ENCODE data around the gene MAP1LC3B2. TPM values are rescaled to one million over a fixed set of nuclear protein-coding genes. Genes with fewer than 3 reads are reported as not detected.

MAP1LC3B2 gene
- total and polyA plus RNA-seq, 2 of the 13 experiments (the other 11 are each of a cell fraction or from before 2014, with no cell fraction given), result 0.60 to 2.2 TPM

- TF ChIP-seq ZNF225 (CRISPR knock-in tag; IDR thresholded peaks at IDR 0.05), result no peak
- TF ChIP-seq ZNF710 (CRISPR knock-in tag; IDR thresholded peaks at IDR 0.05; ENCODE audit: borderline replicate concordance), result no peak
- no peak for TF ChIP-seq ZNF691 (CRISPR knock-in tag; IDR thresholded peaks at IDR 0.05; ENCODE audit: borderline replicate concordance, low read depth)
- TF ChIP-seq ZNF674 (CRISPR knock-in tag; IDR thresholded peaks at IDR 0.05; ENCODE audit: low read depth), result no peak
- TF ChIP-seq ZNF382 (CRISPR knock-in tag; IDR thresholded peaks at IDR 0.05; ENCODE audit: borderline replicate concordance), result no peak
- no peak for TF ChIP-seq ZFP36L1 (CRISPR knock-in tag; IDR thresholded peaks at IDR 0.05)
- TF ChIP-seq ZNF263 (CRISPR knock-in tag; IDR thresholded peaks at IDR 0.05), result no peak
Measured at GRCh38 chr12:116615141-116615861, 56.1 kb downstream of the MAP1LC3B2 start (continued).

GRCh38 chr12:116616536-116617248 lies 57.5 kb downstream of the MAP1LC3B2 start:
- ATAC-seq (no peak), FAIRE-seq (no peak), DNase-seq (ENCODE audit: low spot score) (no peak)
- intact Hi-C loops (cut with micrococcal nuclease; ENCODE audit: unreplicated experiment) (no loop called here), in situ Hi-C loops (cut with HindIII; ENCODE audit: extremely low pct_ligation_motif_present, low pct_unique_long_range_greater_than_20kb) (no loop called here)
- WGBS (ENCODE audit: low lambda C conversion rate), result 25% methylated on average over 9 of the region's 12 CpGs
- Histone ChIP-seq H3K79me2 (ENCODE audit: insufficient read depth, low read length) (no peaks in the 10 kb centered on the region), H3K4me2 (ENCODE audit: low read depth, low read length) (no peak overlapping the region), H3K9me3 (ENCODE audit: low read length) (no peaks in the 10 kb centered on the region), H3K4me3 (replicated peaks in 1 of 3; ENCODE audit: insufficient read depth in 1 of 3, low read depth in 2 of 3, low read length in 3 of 3) (no peak overlapping the region), H3K4me1 (ENCODE audit: insufficient read depth, low read length) (peaks cover 17% of the 10 kb centered on the region), H4K20me1 (ENCODE audit: insufficient read depth, low read length) (no peaks in the 10 kb centered on the region; the same call in 1 of the 2 replicates), H2AFZ (ENCODE audit: low read length) (no peak overlapping the region), H3K36me3 (replicated peaks in 1 of 2; ENCODE audit: control insufficient read depth in 1 of 2, insufficient read depth in 2 of 2, low read length in 2 of 2) (no peaks in the 10 kb centered on the region), H3K27ac (ENCODE audit: extremely low read length, insufficient read depth, low read length) (no peak overlapping the region), H3K9ac (ENCODE audit: insufficient read depth, low read depth, low read length) (no peak overlapping the region), H3K27me3 (ENCODE audit: control insufficient read depth in 1 of 2, insufficient read depth in 2 of 2, low read length in 2 of 2) (peaks cover 0 to 12% of the 10 kb centered on the region in 2 experiments; a peak in 1 of 5 replicates)
- ChIA-PET POLR2A (interaction anchor here (0.7 kb wide), 1 partner anchor 20 kb away, joined by 4 read pairs; no protein-coding TSS in a partner anchor), CTCF (ENCODE audit: low intra/inter-chr PET ratio, low total read pairs) (no interaction called here)
- TF ChIP-seq ZNF317 (CRISPR knock-in tag; IDR thresholded peaks at IDR 0.05) (no peak), HOXD1 (CRISPR knock-in tag; IDR thresholded peaks at IDR 0.05) (no peak), ZNF768 (CRISPR knock-in tag; IDR thresholded peaks at IDR 0.05) (peak; percentile 95), SMAD3 (CRISPR knock-in tag; IDR thresholded peaks at IDR 0.05) (no peak), TAF15 (IDR thresholded peaks at IDR 0.05; ENCODE audit: low read depth, low read length, poor library complexity, severe bottlenecking) (no peak)
- no TSS peak for BruUV-seq (replicated peaks)
